ENCODE data around the gene MYO5A. TPM values are rescaled to one million over a fixed set of nuclear protein-coding genes. Genes with fewer than 3 reads are reported as not detected.

The MYO5A gene
- total and polyA plus RNA-seq, 2 donors (not counting 1 experiment from before 2014, with no cell fraction given): 12.2 to 44.4 TPM

DNA sequence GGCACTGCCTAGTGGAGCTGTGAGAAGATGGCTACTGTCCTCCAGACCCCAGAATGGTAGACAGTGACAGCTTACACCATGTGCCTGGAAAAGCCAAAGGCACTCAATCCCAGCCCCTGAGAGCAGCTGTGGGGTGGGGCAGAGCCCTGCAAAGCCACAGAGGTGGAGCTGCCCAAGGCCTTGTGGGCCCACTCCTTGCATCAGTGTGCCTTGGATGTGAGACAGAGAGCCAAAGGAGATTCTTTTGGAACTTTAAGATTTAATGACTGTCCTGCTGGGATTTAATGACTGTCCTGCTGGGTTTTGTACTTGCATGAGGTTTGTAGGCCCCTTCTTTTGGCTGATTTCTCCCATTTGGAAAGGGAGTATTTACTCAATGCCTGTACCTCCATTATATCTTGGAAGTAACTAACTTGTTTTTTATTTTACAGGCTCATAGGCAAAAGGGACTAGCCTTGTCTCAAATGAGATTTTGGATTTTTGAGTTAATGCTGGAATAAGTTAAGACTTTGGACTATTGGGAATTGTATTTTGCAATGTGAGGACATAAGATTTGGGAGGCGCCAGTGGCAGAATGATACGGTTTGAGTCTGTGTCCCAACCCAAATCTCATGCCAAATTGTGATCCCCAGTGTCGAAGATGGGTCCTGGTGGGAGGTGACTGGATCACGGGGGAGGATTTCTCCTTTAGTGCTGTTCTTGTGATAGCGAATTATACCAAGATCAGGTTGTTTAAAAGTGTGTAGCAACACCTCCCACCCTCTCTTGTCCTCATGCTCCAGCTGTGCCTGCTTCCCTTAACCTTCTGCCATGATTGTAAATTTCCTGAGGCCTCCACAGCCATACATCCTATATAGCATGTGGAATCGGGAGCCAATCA is 80.4 kb downstream of the MYO5A start:
- Histone ChIP-seq H3K4me1 (ENCODE audit: control insufficient read depth in 2 of 2, insufficient read depth in 2 of 2, low read length in 2 of 2) (peaks cover 0 to 5% of the 10 kb centered on the region in 2 donors), H4K20me1 (ENCODE audit: control insufficient read depth, insufficient read depth, low read length, poor library complexity, severe bottlenecking) (peaks cover 72% of the 10 kb centered on the region), H3K4me3 (ENCODE audit: control extremely low read depth in 1 of 5, extremely low read depth in 1 of 5, insufficient read depth in 1 of 5, low read depth in 2 of 5, low read length in 4 of 5) (no peak overlapping the region), H3K9ac (ENCODE audit: low read length) (no peak overlapping the region), H3K36me3 (replicated peaks in 1 of 2; ENCODE audit: control extremely low read depth in 1 of 2, control insufficient read depth in 1 of 2, extremely low read depth in 1 of 2, insufficient read depth in 2 of 2, low read length in 1 of 2) (no peaks in the 10 kb centered on the region), H3K79me2 (ENCODE audit: control insufficient read depth, insufficient read depth, low read length) (peaks cover 96% of the 10 kb centered on the region), H3K4me2 (replicated peaks; ENCODE audit: low read depth, low read length, poor library complexity, severe bottlenecking) (no peak overlapping the region), H3K27ac (ENCODE audit: low read length in 2 of 2) (no peak overlapping the region), H2AFZ (ENCODE audit: insufficient read depth, low read depth, low read length, poor library complexity, severe bottlenecking) (no peak overlapping the region), H3K9me3 (ENCODE audit: control extremely low read depth in 1 of 3, control insufficient read depth in 2 of 3, insufficient read depth in 1 of 3, low read length in 2 of 3) (peaks cover 0 to 4% (median 1%) of the 10 kb centered on the region in 3 donors), H3K27me3 (replicated peaks in 1 of 4; ENCODE audit: control extremely low read depth in 1 of 4, control insufficient read depth in 3 of 4, insufficient read depth in 4 of 4, low read length in 3 of 4) (no peaks in the 10 kb centered on the region)
- intact Hi-C loops (cut with micrococcal nuclease): no loop called here
- ATAC-seq (ENCODE audit: low read depth): no peak
- H3K4me3 Mint-ChIP-seq: no peak overlapping the region
- peaks cover 38% of the 10 kb centered on the region for H3K4me1 Mint-ChIP-seq
- ChIA-PET CTCF (no interaction called here), POLR2A (no interaction called here)
- no peak for DNase-seq
- H3K9me3 Mint-ChIP-seq (ENCODE audit: insufficient read depth): no peaks in the 10 kb centered on the region
- 94% methylated on average over 2 of the region's 6 CpGs for WGBS (ENCODE audit: insufficient coverage)
- no peaks in the 10 kb centered on the region for H3K27me3 Mint-ChIP-seq
- no peak overlapping the region for H3K27ac Mint-ChIP-seq
- TF ChIP-seq EZH2 (IDR thresholded peaks at IDR 0.05; ENCODE audit: borderline replicate concordance, insufficient read depth, low read depth, low read length, poor library complexity, severe bottlenecking): no peak
- TF ChIP-seq, protein P1, sequence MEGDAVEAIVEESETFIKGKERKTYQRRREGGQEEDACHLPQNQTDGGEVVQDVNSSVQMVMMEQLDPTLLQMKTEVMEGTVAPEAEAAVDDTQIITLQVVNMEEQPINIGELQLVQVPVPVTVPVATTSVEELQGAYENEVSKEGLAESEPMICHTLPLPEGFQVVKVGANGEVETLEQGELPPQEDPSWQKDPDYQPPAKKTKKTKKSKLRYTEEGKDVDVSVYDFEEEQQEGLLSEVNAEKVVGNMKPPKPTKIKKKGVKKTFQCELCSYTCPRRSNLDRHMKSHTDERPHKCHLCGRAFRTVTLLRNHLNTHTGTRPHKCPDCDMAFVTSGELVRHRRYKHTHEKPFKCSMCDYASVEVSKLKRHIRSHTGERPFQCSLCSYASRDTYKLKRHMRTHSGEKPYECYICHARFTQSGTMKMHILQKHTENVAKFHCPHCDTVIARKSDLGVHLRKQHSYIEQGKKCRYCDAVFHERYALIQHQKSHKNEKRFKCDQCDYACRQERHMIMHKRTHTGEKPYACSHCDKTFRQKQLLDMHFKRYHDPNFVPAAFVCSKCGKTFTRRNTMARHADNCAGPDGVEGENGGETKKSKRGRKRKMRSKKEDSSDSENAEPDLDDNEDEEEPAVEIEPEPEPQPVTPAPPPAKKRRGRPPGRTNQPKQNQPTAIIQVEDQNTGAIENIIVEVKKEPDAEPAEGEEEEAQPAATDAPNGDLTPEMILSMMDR (IDR thresholded peaks at IDR 0.05): no peak

DNA sequence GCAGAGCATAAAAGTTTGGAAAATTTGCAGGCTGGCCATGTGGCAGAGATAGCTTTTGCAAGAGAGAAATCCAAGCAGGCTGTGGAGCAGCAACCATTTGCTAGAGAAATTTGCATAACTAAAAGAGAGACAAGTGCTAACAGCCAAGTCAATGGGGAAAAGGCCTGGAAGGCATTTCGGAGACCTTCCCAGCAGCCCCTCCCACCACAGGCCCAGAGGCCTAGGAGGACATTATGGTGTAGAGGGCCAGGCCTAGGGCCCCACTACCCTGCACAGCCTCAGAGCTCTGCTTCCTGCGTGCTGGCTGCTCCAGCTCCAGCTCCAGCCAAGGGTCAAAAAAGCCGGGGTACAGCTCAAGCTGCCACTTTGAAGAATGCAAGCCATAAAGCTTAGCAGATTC is 82.7 kb downstream of the MYO5A start:
- POLR2A ChIA-PET: no interaction called here
- Mint-ChIP-seq H3K27ac (no peak overlapping the region), H3K9me3 (ENCODE audit: insufficient read depth) (no peaks in the 10 kb centered on the region), H3K4me3 (no peak overlapping the region), H3K27me3 (no peaks in the 10 kb centered on the region), H3K4me1 (peaks cover 33% of the 10 kb centered on the region)
- no peak overlapping the region for H3K4me3 ChIP-seq (ENCODE audit: control extremely low read depth in 1 of 5, extremely low read depth in 1 of 5, insufficient read depth in 1 of 5, low read depth in 2 of 5, low read length in 4 of 5)
- no peak overlapping the region for H3K27ac ChIP-seq (ENCODE audit: low read length in 2 of 2)
- DNase-seq (no peak), ATAC-seq (ENCODE audit: low read depth) (no peak)
- WGBS (ENCODE audit: insufficient coverage): 100% methylated on average over 2 of the region's 3 CpGs
- H4K20me1 ChIP-seq (ENCODE audit: control insufficient read depth, insufficient read depth, low read length, poor library complexity, severe bottlenecking): peaks cover 69% of the 10 kb centered on the region
- no peaks in the 10 kb centered on the region for H3K9me3 ChIP-seq (ENCODE audit: control extremely low read depth in 1 of 3, control insufficient read depth in 2 of 3, insufficient read depth in 1 of 3, low read length in 2 of 3)
- TF ChIP-seq, protein P1 (IDR thresholded peaks at IDR 0.05): no peak
- TF ChIP-seq EZH2 (IDR thresholded peaks at IDR 0.05; ENCODE audit: borderline replicate concordance, insufficient read depth, low read depth, low read length, poor library complexity, severe bottlenecking): no peak
- H3K9ac ChIP-seq (ENCODE audit: low read length): no peak overlapping the region
- H3K79me2 ChIP-seq (ENCODE audit: control insufficient read depth, insufficient read depth, low read length): peaks cover 92% of the 10 kb centered on the region
- no peaks in the 10 kb centered on the region for H3K27me3 ChIP-seq (replicated peaks in 1 of 4; ENCODE audit: control extremely low read depth in 1 of 4, control insufficient read depth in 3 of 4, insufficient read depth in 4 of 4, low read length in 3 of 4)
- H3K4me1 ChIP-seq (ENCODE audit: control insufficient read depth in 2 of 2, insufficient read depth in 2 of 2, low read length in 2 of 2): peaks cover 0 to 5% of the 10 kb centered on the region in 2 donors
- no peak overlapping the region for H3K4me2 ChIP-seq (replicated peaks; ENCODE audit: low read depth, low read length, poor library complexity, severe bottlenecking)
- intact Hi-C loops (cut with micrococcal nuclease): no loop called here
- no peaks in the 10 kb centered on the region for H3K36me3 ChIP-seq (replicated peaks in 1 of 2; ENCODE audit: control extremely low read depth in 1 of 2, control insufficient read depth in 1 of 2, extremely low read depth in 1 of 2, insufficient read depth in 2 of 2, low read length in 1 of 2)
- CTCF ChIA-PET: interaction anchor here (0.6 kb wide), 1 partner anchor 155 kb away, joined by 3 read pairs; no protein-coding TSS in a partner anchor
- H2AFZ ChIP-seq (ENCODE audit: insufficient read depth, low read depth, low read length, poor library complexity, severe bottlenecking): no peak overlapping the region

Measured in B cell (primary cell).